GM13976 (cell line): ENCODE results near the gene GRID1.

Experiments
- DNase-seq: peaks from one replicate; pipeline ENCODE4 v3.0.0; 2012; ENCODE audit warnings: low spot score
- CTCF ChIP-seq: IDR thresholded peaks from 2 replicates; pipeline ENCODE4 v1.5.1; 2012; ENCODE audit warnings: borderline replicate concordance, mild to moderate bottlenecking; ENCODE audit not compliant: insufficient read depth; ENCODE audit errors: extremely low read depth, missing control alignments, control extremely low read depth
- in situ Hi-C: fragments of 300-500 bp; cut with MboI; formaldehyde crosslinking; loops from one replicate; pipeline ENCODE4 v1.12.0; 2022; ENCODE audit warnings: low sequenced_read_pairs, mixed read lengths, inconsistent platforms; ENCODE audit not compliant: unreplicated experiment

Gene GRID1

DNA sequence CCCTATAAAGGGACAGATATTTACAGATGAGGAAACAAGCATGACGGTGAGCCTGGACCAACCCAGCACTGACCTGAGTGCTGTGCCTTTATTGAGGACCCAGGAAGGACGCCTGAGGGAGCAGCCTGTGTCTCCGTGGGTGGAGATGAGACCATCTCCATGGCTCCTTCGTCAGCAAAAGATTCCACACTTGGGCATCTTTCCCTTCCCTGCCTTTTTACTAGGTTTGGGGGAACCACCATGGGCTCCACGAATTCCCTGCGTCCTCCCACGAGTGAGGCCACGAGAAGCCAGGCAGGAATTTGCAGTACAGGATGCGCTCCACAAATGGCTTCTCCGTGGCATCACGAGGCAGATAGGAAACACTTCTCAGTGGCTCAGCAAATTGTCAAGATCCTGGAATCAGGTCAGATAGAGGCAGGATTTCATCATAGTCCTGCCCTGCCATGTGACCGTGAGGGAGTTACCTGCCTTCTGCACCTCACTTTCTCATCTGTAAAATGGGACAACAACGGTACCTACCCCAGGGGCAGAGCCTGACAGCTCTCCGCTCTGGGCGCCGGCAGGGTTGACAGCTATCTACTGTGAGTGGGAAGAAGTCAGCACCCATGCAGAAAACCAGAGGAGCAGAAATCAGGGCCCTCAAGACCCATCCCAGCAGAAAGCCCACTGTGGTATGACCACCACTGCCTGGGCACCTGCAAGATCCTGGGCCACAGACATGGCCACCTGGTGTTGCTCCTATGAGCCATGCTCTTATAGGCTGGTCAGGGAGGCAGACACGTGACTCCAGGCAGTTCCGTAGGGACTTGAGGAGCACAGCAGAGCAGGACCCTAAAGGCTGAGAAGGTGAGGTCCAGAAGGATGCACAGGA lies 80.1 kb downstream of the GRID1 start:
- in situ Hi-C loops = no loop called here
- no peak for DNase-seq
- no peak for TF ChIP-seq CTCF

DNA sequence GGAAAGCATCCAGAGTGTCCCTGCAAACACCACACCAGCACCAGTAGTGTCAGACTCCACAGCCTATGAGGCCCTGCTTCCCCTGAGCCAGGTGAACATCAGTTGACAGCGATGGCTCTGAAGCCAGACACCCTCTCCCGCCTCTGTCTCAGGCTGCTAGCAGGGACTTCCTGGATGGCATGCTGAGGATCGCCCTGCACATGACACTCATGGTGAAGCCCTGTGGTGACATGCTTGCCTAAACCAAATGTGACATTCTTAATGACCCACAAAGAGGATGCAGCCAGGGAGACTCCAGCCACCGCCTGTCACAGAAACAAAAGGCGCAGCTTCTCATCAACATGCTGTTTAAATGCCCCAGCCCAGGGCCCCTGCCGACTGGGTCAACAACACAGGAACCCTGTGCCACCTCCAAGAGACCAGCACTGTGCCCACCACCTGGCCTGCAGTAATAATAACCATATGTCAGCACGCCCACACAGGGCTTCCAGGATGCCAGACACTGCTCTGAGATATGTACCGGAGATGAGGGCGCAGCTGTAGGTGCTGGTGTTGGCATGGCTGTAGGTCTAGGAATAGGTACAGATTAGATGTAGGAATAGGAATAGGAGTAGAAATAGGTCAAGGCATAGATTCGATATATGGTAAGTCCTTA lies 81.3 kb downstream of the GRID1 start:
- DNase-seq = no peak
- in situ Hi-C loops = no loop called here
- TF ChIP-seq CTCF = no peak

DNA sequence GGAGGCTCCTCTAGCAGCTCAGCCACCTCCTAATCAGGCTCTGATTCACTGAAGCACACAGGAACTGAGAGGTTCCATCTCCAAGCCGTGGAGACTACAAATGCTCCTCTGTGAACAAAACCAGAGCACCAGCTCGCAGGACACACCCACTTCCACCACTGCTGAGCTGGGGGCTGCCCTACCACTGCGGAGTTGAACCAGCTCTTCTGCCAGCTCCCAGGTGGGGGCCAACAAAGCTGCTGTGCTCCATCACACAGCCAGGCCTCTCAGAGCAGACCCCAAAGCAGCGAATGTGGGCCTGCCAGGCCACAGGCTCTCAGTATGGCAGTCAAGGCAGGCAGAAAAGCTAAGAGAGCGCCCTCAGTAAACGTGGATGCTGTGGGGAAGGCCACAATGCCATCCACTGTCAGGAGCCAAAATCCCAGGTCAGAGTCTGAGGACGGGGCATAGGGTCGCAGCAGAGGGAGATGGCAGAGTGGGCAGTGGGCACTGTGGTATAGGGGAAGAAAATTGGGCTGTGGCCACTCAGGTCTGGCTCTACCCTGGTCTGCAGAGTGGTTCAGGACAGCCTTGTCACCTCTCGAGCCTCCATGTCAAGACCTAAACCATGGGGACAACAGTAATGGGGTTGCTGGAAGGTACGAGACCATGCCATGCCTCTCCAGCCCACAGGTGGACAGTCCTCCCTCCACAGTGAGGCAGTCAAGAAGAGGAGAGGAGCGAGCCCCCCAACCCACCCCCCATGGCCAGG lies 82.1 kb downstream of the GRID1 start:
- DNase-seq = no peak
- in situ Hi-C loops = no loop called here
- no peak for TF ChIP-seq CTCF

DNA sequence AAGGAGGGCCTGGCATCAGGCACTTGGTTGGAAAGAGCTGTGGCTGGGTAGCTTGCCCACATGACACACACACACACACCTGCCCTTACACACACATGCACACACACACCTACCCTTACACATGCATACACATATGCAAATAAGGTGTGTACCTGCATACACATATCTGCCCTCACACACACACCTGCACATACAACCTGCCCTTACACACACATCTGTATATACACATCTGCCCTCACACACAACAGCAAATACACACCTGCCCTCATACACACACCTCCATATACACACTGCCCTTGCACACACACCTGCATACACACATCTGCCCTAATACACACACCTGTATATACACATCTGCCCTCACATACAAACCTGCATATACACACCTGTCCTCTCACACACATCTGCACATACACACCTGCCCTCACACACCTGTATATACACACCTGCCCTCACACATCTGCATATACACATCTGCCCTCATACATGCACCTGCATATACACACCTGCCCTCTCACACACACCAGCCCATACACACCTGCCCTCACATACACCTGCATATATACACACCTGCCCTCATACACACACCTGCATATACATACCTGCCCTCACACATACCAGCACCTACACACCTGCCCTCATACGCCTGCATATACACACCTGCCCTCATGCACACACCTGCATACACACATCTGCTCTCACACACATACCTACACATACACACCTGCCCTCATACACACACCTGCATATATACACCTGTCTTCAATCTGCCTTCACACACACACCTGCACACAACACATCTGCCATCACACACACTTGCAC lies 82.9 kb downstream of the GRID1 start:
- in situ Hi-C loops = no loop called here
- TF ChIP-seq CTCF = no peak
- DNase-seq = no peak

- TF ChIP-seq CTCF = no peak
- in situ Hi-C loops = no loop called here
- no peak for DNase-seq
Observed at GRCh38 chr10:86282664-86283465, 83.7 kb downstream of the GRID1 start.
